GM12891 (cell line): Measurements from ENCODE around the gene WNT7B.

ENCODE experiments used
- DNase-seq: peaks from one replicate; pipeline ENCODE4 v3.0.0; 2011; ENCODE audit warnings: low spot score; ENCODE audit not compliant: insufficient read length
- FAIRE-seq: peaks from 2 replicates; lab custom pipeline; 2011; peaks lifted over from hg19 to GRCh38; lab: Jason Lieb, UNC
- PAX5 ChIP-seq: IDR thresholded peaks from 2 replicates; pipeline ENCODE4 v1.6.1; 2011; ENCODE audit warnings: low read length, moderate library complexity, mild to moderate bottlenecking; ENCODE audit not compliant: insufficient read depth, severe bottlenecking
- POLR2A ChIP-seq: IDR thresholded peaks from 2 replicates; pipeline ENCODE4 v1.6.1; 2011; ENCODE audit warnings: low read depth, low read length, control low read depth
- POLR2AphosphoS5 ChIP-seq: IDR thresholded peaks from 2 replicates; pipeline ENCODE4 v1.6.1; 2011; ENCODE audit warnings: low read depth, low read length, control low read depth
- POU2F2 ChIP-seq: IDR thresholded peaks from 2 replicates; pipeline ENCODE4 v1.6.1; 2011; ENCODE audit warnings: low read depth, mild to moderate bottlenecking, control low read depth, low read length, moderate library complexity
- SPI1 ChIP-seq: IDR thresholded peaks from 2 replicates; pipeline ENCODE4 v1.6.1; 2011; ENCODE audit warnings: low read depth, low read length, control low read depth
- TAF1 ChIP-seq: IDR thresholded peaks from 2 replicates; pipeline ENCODE4 v1.6.1; 2011; ENCODE audit warnings: low read depth, low read length, control low read depth

Gene WNT7B

DNA sequence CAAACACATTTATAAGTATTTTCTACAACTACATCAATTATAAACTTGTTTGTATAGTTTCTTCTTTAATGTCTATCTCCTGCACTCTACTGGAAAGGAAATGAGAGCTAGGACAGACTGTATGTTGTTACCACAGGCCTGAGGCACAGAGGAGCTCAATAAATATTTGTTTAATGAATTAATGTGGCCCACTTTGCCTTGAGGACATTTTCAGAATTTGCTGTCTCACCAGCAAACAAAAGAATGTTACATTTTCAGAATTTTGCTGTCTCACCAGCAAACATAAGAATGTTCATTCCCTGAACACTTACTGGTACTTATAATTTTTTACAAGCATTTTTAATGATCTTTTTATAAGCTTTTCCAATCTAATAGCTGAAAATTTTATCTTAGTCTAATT, 41.9 kb upstream of the WNT7B start:
- DNase-seq (no peak), FAIRE-seq (no peak)
- TF ChIP-seq POLR2AphosphoS5 (no peak), POLR2A (no peak), POU2F2 (no peak), TAF1 (no peak), PAX5 (no peak), SPI1 (no peak)

DNA sequence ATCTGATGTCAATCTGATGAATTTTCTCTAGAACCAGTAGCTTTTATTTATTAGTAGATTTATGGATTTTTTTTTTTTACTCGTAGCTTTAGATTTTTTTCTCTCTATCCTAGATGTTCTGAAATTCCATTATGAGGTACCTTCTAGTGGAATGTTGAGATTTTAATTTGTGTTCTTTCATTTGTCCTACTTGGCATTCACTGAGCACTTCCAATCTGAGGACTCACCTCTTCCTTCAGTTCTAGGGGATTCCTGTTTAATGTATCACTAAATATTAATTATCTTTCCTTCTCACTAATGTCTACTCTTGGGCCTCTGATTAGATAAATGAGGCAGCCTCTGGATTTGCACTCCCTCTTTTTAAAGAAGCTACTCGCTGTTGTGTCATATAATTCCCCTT, 40.2 kb upstream of the WNT7B start:
- TF ChIP-seq TAF1: no peak
- no peak for FAIRE-seq
- DNase-seq: no peak

DNA sequence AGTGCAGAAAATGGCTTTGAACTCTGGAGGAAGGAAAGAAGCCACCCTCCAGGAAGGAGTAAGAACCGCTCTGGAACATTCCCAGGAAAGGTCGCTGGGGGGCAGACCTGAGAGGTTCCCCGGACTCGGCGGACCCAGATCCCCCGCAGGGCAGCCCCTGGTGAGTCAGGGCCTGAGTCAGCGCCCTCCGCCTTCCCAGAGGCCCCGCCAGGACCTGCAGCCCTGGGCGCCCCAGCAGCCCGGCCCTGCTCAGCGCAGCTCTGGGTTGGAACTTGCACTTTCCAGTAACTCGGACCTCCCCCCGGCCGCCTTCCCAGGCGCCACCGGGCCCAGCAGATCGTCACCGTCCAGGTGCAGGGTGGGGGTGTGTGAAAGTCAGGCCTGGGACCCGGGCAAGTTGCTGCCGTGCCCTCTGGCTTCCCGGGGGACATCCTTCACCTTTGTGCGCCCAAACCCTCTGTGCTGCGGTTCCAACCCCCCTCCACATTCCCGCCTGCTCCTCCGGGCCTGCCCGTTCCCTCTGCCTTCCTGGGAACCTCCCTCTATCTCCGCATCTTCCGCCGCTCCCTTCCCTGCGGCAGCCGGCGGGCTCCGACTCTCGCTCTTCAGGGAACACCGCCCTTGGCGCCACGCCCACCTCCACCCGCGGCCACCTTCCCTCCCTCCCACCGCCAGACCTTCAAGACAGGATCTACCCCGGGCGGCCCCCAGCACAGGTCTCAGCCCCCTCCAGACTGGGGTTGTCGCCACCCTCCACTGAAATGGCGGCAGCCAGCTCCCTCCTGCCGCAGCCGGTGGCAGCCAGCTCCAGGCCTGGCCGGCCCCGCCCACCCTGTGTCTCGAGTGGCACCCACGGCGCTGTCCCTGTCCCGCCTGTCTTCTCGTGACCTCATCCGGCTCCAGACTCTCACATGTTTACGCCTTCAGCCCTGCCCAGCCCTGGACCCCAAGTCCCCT, 36.8 kb upstream of the WNT7B start:
- TF ChIP-seq SPI1 (no peak), POLR2AphosphoS5 (no peak), POU2F2 (no peak), PAX5 (no peak), POLR2A (no peak), TAF1 (no peak)
- DNase-seq (peak; percentile 93), FAIRE-seq (peak; percentile 68)

DNA sequence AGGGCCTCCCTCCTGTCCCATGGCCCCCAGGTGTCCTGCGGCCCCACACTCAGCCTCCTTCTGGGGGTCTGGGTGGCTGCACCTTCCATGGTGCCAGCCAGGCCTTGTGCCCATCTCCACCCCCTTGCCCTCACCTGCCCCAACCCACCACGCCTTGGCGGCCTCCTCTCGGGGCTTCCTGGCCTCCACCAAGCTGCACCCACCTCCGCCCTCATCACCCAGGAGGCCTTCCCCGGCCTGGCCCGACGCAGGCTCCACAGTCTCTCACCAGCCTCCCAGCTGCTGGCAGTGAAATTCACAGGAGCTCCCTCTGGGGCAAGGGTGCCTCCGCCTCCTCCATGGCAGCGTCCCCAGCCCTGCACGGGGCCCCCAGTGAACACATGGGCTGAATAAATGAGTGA, 35.9 kb upstream of the WNT7B start:
- TF ChIP-seq PAX5 (no peak), POLR2A (no peak), POLR2AphosphoS5 (no peak), TAF1 (no peak), POU2F2 (no peak), SPI1 (no peak)
- DNase-seq (no peak), FAIRE-seq (no peak)

DNA sequence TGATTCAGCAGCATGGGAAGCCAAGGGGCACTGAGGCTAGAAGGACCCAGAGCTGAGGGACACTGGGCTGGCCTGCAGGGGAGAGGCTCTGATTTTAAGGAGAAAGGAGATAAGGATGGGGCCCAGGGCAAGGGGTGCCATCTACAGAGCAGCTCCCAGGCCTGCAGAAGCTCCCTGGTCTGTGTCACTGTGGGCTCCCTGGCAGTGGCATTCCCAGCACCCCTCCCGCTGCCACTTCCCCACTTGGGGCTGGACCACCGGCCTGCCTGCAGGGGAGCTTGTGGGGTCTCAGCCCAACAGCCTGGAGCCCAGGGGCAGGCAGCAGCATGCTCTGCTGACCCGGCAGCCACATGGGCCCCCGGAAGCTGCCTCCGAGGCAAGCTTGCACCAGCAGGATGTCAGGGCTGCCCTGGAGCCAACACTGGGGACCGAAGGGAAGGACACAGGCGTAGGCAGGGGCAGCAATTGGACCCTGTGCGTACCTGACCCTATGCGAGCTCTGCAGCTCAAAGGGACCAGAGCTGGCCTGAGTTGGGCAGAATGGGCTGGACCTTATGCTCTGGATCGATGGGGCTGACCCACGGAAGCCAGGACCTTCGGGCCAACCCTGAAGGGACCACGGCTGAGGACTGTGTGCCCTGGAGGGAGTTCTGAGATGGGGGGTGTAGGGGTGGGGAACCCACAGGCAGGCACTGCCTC, 35.4 kb upstream of the WNT7B start:
- no peak for FAIRE-seq
- no peak for DNase-seq

DNA sequence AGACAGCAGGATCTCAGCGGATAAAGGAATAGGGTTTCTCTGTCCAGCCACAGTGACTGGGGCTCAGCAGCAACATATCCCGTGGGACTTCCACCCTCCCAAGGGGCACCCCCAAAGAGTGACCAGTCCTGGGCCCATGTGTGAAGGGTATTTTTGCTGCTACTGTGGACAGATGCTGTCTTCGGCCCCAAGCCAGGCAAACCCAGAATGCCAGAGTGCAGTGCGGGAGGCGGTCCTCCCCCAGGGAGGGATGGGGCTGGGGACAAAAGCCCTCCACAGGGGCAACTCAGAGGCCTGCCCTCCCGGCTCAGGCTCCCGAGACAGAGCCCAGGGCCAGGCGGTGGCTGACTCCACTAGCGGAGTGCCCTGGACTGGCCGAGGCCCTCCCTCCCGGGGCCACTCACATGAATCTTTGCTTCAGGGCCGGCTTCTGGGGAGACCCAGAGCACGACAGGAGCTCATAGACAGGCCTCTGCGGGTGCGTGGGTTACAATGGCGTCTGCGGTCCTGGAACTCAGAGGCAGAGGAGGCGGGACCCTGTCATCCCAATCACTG, 34.7 kb upstream of the WNT7B start:
- TF ChIP-seq POU2F2: no peak
- TF ChIP-seq SPI1: no peak
- no peak for TF ChIP-seq PAX5
- TF ChIP-seq POLR2AphosphoS5: no peak
- TF ChIP-seq POLR2A: no peak
- no peak for TF ChIP-seq TAF1
- no peak for DNase-seq
- no peak for FAIRE-seq

More for the DNA sequence above, 35.4 kb upstream of the WNT7B start:
- TF ChIP-seq POU2F2: no peak
- TF ChIP-seq POLR2A: no peak
- TF ChIP-seq PAX5: no peak
- TF ChIP-seq TAF1: no peak
- TF ChIP-seq SPI1: no peak
- no peak for TF ChIP-seq POLR2AphosphoS5

DNA sequence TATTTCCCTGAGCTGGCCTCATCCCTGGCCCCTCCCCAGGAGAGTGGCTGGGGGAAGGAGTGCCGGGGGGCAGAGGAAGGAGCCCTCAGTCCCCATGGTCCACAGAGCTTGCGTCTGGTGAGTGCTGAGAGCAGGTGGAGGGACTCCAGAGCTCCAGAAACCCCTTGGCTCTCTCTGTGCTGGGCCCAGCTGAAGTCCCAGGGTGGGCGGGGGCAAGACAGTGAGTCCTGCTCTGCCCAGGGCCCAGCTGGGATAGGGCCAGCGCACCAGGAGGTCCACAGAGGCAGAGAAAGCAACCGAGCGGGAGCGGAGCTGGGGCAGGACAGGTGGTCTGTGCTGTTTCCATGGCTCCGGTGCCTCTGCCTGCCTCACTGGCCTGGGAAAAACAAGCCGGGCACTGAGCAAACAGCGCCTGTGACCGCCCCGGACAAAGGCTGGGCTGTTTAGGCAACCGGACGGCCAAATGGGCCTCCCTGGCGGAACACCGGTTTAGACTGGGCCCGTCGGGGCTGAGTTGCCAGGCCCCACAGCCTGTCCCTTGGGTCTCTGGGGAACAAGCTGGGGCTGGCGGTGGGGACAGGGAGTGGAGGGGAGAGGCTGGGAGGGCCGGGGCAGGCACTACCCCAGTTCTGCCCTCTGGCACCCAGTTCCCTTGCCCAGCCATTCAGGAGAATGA, 34.1 kb upstream of the WNT7B start:
- no peak for DNase-seq
- FAIRE-seq: no peak
- TF ChIP-seq POU2F2: no peak
- no peak for TF ChIP-seq POLR2AphosphoS5
- TF ChIP-seq TAF1: no peak
- no peak for TF ChIP-seq POLR2A
- no peak for TF ChIP-seq PAX5
- no peak for TF ChIP-seq SPI1

DNA sequence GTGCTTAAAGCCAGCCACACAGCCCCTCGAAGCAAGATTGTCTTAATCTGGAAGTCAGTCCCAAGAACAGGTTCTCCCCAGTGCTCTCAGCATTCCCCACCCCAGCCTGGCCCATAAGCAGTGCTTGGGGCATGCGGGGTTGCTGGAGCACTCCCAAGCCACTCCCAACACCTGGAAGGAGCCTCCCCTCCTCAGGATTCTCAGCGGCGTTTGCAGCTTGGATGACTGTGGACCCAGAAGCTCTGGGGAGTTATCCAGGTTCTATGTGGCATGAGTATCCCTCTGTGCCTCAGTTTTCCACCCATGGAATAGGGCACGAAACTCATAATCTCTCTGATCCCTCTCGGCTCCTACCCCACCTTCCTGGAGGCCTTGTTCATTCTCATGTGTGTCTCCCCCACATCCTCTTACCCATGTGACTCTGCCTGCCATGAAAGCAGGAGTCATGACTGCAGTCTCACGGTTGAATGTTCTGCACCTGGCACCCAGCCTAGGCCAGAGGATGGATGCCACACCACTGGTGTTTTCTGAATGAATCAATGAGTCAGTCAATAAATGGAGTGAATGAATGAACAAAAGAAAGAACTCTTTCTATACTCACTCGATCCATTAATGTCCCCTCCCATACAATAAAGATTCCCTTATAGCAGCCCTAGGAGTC, 33.4 kb upstream of the WNT7B start:
- DNase-seq (no peak), FAIRE-seq (no peak)
- no peak for TF ChIP-seq POLR2A
- TF ChIP-seq PAX5: no peak
- no peak for TF ChIP-seq SPI1
- TF ChIP-seq POLR2AphosphoS5: no peak
- TF ChIP-seq TAF1: no peak
- no peak for TF ChIP-seq POU2F2

DNA sequence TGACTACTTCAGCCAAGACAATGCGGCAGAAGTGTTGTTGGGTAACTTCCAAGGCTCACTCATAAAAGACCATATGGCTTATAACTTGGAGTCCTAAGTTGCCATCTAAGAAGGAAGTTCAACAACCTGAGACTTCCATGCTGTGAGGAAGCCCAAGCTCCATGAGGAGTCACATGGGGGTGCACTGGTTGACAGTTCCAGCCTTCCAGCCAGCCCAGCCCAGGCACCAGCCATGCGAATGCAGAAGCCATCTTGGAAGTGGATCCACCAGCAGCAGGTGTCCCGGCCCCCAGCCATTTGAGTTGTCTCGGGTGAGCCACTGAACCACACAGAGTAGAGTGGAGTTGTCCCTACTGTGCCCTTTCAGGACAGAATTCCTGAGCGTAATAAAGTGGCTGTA, 32.8 kb upstream of the WNT7B start:
- DNase-seq: no peak
- no peak for FAIRE-seq
- TF ChIP-seq TAF1 (no peak), POU2F2 (no peak), POLR2A (no peak), SPI1 (no peak), PAX5 (no peak), POLR2AphosphoS5 (no peak)
